H9 (cell line): ENCODE data around the gene LRRC30. TPM values are rescaled to one million over a fixed set of nuclear protein-coding genes. Genes with fewer than 3 reads are reported as not detected.

ENCODE experiments used
- DNase-seq: peaks from one replicate; pipeline ENCODE4 v3.0.0-alpha.2; 2017
- H2AFZ ChIP-seq: one replicate; pipeline ENCODE4 v1.6.1; 2013; ENCODE audit warnings: mild to moderate bottlenecking, low read length, control low read depth, moderate library complexity
- H2AK5ac ChIP-seq: 2 replicates; pipeline ENCODE4 v1.6.1; 2013; ENCODE audit warnings: low read length, control low read depth, mixed read lengths; ENCODE audit not compliant: insufficient read length
- H2BK120ac ChIP-seq: one replicate; pipeline ENCODE4 v1.6.1; 2013; ENCODE audit warnings: low read depth, mild to moderate bottlenecking, low read length, control low read depth, inconsistent platforms; ENCODE audit not compliant: poor library complexity, severe bottlenecking
- H2BK12ac ChIP-seq: 2 replicates; pipeline ENCODE4 v1.6.1; 2013; ENCODE audit warnings: low read length, control low read depth, mixed read lengths, low read depth; ENCODE audit not compliant: insufficient read length
- H2BK15ac ChIP-seq: 2 replicates; pipeline ENCODE4 v1.6.1; 2013; ENCODE audit warnings: low read depth, low read length, control low read depth
- H2BK20ac ChIP-seq: one replicate; pipeline ENCODE4 v1.6.1; 2013; ENCODE audit warnings: low read depth, mild to moderate bottlenecking, low read length, control low read depth, inconsistent platforms; ENCODE audit not compliant: poor library complexity, severe bottlenecking
- H2BK5ac ChIP-seq: 2 replicates; pipeline ENCODE4 v1.6.1; 2013; ENCODE audit warnings: low read length, control low read depth, mixed read lengths; ENCODE audit not compliant: insufficient read length
- H3K14ac ChIP-seq: 2 replicates; pipeline ENCODE4 v1.6.1; 2013; ENCODE audit warnings: low read length, control low read depth; ENCODE audit not compliant: insufficient read depth
- H3K18ac ChIP-seq: 2 replicates; pipeline ENCODE4 v1.6.1; 2013; ENCODE audit warnings: low read depth, mild to moderate bottlenecking, mixed read lengths, low read length, control low read depth; ENCODE audit not compliant: insufficient read length
- H3K23ac ChIP-seq: 2 replicates; pipeline ENCODE4 v1.6.1; 2013; ENCODE audit warnings: low read length, control low read depth, mixed read lengths, low read depth; ENCODE audit not compliant: insufficient read length
- H3K23me2 ChIP-seq: 2 replicates; pipeline ENCODE4 v1.6.1; 2013; ENCODE audit warnings: low read depth, mild to moderate bottlenecking, mixed read lengths, low read length, control low read depth; ENCODE audit not compliant: insufficient read length, poor library complexity, severe bottlenecking
- H3K27ac ChIP-seq: 2 replicates; pipeline ENCODE4 v1.5.1; 2013; ENCODE audit warnings: low read length, control low read depth, mixed read lengths, low read depth; ENCODE audit not compliant: insufficient read length
- H3K27me3 ChIP-seq: 2 replicates; pipeline ENCODE4 v1.6.1; 2013; ENCODE audit warnings: low read length, control low read depth, inconsistent platforms; ENCODE audit not compliant: insufficient read depth
- H3K4ac ChIP-seq: 2 replicates; pipeline ENCODE4 v1.6.1; 2013; ENCODE audit warnings: low read depth, mild to moderate bottlenecking, control low read depth, inconsistent platforms, low read length, moderate library complexity
- H3K4me1 ChIP-seq: 2 replicates; pipeline ENCODE4 v1.6.1; 2013; ENCODE audit warnings: low read length, control low read depth, inconsistent platforms; ENCODE audit not compliant: insufficient read depth
- H3K4me2 ChIP-seq: 2 replicates; pipeline ENCODE4 v1.6.1; 2013; ENCODE audit warnings: low read length, control low read depth, mixed read lengths; ENCODE audit not compliant: insufficient read length, insufficient read depth
- H3K56ac ChIP-seq: 2 replicates; pipeline ENCODE4 v1.6.1; 2013; ENCODE audit warnings: low read depth, mild to moderate bottlenecking, mixed read lengths, low read length, control low read depth; ENCODE audit not compliant: insufficient read length
- H3K79me1 ChIP-seq: 2 replicates; pipeline ENCODE4 v1.6.1; 2013; ENCODE audit warnings: low read depth, mild to moderate bottlenecking, moderate library complexity, low read length, control low read depth, inconsistent platforms; ENCODE audit not compliant: insufficient read depth, poor library complexity, severe bottlenecking
- H3K79me2 ChIP-seq: 2 replicates; pipeline ENCODE4 v1.6.1; 2013; ENCODE audit warnings: low read length, control low read depth, inconsistent platforms; ENCODE audit not compliant: insufficient read depth
- H3K9ac ChIP-seq: 2 replicates; pipeline ENCODE4 v1.6.1; 2013; ENCODE audit warnings: low read length, control low read depth, mixed read lengths; ENCODE audit not compliant: insufficient read length; ENCODE audit errors: extremely low read depth
- H3K9me3 ChIP-seq: one replicate; pipeline ENCODE4 v1.6.1; 2013; ENCODE audit warnings: low read depth, low read length, inconsistent platforms; ENCODE audit not compliant: control insufficient read depth
- H3T11ph ChIP-seq: one replicate; pipeline ENCODE4 v1.6.1; 2013; ENCODE audit warnings: mild to moderate bottlenecking, low read length, control low read depth, inconsistent platforms
- H4K20me1 ChIP-seq: one replicate; pipeline ENCODE4 v1.6.1; 2013; ENCODE audit not compliant: control insufficient read depth, insufficient read length, insufficient read depth
- H4K5ac ChIP-seq: 2 replicates; pipeline ENCODE4 v1.6.1; 2013; ENCODE audit warnings: low read depth, mild to moderate bottlenecking, mixed read lengths, low read length, control low read depth; ENCODE audit not compliant: insufficient read length
- H4K8ac ChIP-seq: replicated peaks from 2 replicates; pipeline ENCODE4 v1.6.1; 2013; ENCODE audit warnings: low read length, control low read depth, mixed read lengths, low read depth; ENCODE audit not compliant: insufficient read length
- H4K91ac ChIP-seq: 2 replicates; pipeline ENCODE4 v1.6.1; 2013; ENCODE audit warnings: low read depth, mild to moderate bottlenecking, moderate library complexity, mixed read lengths, low read length, control low read depth; ENCODE audit not compliant: insufficient read length
- H3K27ac Mint-ChIP-seq, 3 experiments: 2 replicates in 2 of 3; 3 replicates in 1 of 3; pipeline ENCODE4 v1.8.0; 2020 to 2021; ENCODE audit warnings: mixed read lengths in 3 of 3, mild to moderate bottlenecking in 1 of 3, moderate library complexity in 1 of 3
- H3K27me3 Mint-ChIP-seq: 2 replicates; pipeline ENCODE4 v1.8.0; 2021; ENCODE audit warnings: low read depth, mild to moderate bottlenecking, moderate library complexity, mixed read lengths
- H3K36me3 Mint-ChIP-seq, 3 experiments: 2 replicates in 2 of 3; 3 replicates in 1 of 3; pipeline ENCODE4 v1.8.0; 2020 to 2021; ENCODE audit warnings: low read depth in 3 of 3, mixed read lengths in 3 of 3; ENCODE audit not compliant: insufficient read depth in 1 of 3
- H3K4me1 Mint-ChIP-seq, 2 experiments: 2 replicates each; pipeline ENCODE4 v1.8.0; 2020; ENCODE audit warnings: mixed read lengths in 2 of 2
- H3K4me3 Mint-ChIP-seq, 2 experiments: 2 replicates in 1 of 2; 3 replicates in 1 of 2; pipeline ENCODE4 v1.8.0; 2020 to 2021; ENCODE audit warnings: mild to moderate bottlenecking in 2 of 2, mixed read lengths in 2 of 2, moderate library complexity in 1 of 2
- H3K9me3 Mint-ChIP-seq, 2 experiments: 2 replicates in 1 of 2; 3 replicates in 1 of 2; pipeline ENCODE4 v1.8.0; 2020; ENCODE audit warnings: mild to moderate bottlenecking in 2 of 2, mixed read lengths in 2 of 2, moderate library complexity in 1 of 2
- WGBS: extraction: QIAGEN DNeasy Blood & Tissue Kit; methylation state at CpG from one replicate; pipeline ENCODE4 v1.1.7; 2013; ENCODE audit warnings: missing lambda C conversion rate, low lambda C conversion rate, mixed read lengths; ENCODE audit not compliant: insufficient read length; ENCODE audit errors: extremely low coverage; 5-methylcytosine and 5-hydroxymethylcytosine counted together
- total RNA-seq: library from RNA; stranded (reverse); gene quantifications from 2 replicates; pipeline ENCODE4 v1.2.1, GENCODE V29; 2021
- TF ChIP-seq, protein P1 (sequence below): fragments of 200-600 bp; sonication (generic); conservative IDR thresholded peaks from 3 replicates; pipeline ENCODE4 v1.8.0; 2021; ENCODE audit warnings: antibody characterized with exemption, mild to moderate bottlenecking

The LRRC30 gene
- total RNA-seq, 1 experiment from 2014 or later, result not detected

GRCh38 chr18:7191736-7192135 lies 39.2 kb upstream of the LRRC30 start:
- H3K9me3 Mint-ChIP-seq, result no peaks in the 10 kb centered on the region
- Histone ChIP-seq H4K91ac (no peak overlapping the region), H3K27me3 (no peaks in the 10 kb centered on the region), H2BK120ac (no peak overlapping the region), H3K79me2 (no peaks in the 10 kb centered on the region), H4K8ac (no peak overlapping the region), H3K27ac (no peak overlapping the region), H2AK5ac (no peak overlapping the region), H3K14ac (no peak overlapping the region), H3K4ac (no peak overlapping the region), H2BK20ac (no peak overlapping the region), H2AFZ (no peak overlapping the region), H3K56ac (no peak overlapping the region), H2BK12ac (no peak overlapping the region), H4K5ac (no peak overlapping the region), H3K23ac (no peak overlapping the region), H3K18ac (no peak overlapping the region), H2BK15ac (no peak overlapping the region), H3K9me3 (no peaks in the 10 kb centered on the region), H3K23me2 (no peaks in the 10 kb centered on the region), H2BK5ac (no peak overlapping the region), H3K4me2 (no peak overlapping the region), H3K4me1 (no peaks in the 10 kb centered on the region), H3T11ph (no peak overlapping the region), H4K20me1 (no peaks in the 10 kb centered on the region), H3K9ac (no peak overlapping the region), H3K79me1 (no peaks in the 10 kb centered on the region)
- no peak overlapping the region for H3K4me3 Mint-ChIP-seq
- no peaks in the 10 kb centered on the region for H3K4me1 Mint-ChIP-seq
- DNase-seq, result no peak
- WGBS, result no CpG with 5 or more reads among the region's 2 CpGs
- no peaks in the 10 kb centered on the region for H3K36me3 Mint-ChIP-seq
- no peaks in the 10 kb centered on the region for H3K27me3 Mint-ChIP-seq
- no peak overlapping the region for H3K27ac Mint-ChIP-seq
- TF ChIP-seq, protein P1, sequence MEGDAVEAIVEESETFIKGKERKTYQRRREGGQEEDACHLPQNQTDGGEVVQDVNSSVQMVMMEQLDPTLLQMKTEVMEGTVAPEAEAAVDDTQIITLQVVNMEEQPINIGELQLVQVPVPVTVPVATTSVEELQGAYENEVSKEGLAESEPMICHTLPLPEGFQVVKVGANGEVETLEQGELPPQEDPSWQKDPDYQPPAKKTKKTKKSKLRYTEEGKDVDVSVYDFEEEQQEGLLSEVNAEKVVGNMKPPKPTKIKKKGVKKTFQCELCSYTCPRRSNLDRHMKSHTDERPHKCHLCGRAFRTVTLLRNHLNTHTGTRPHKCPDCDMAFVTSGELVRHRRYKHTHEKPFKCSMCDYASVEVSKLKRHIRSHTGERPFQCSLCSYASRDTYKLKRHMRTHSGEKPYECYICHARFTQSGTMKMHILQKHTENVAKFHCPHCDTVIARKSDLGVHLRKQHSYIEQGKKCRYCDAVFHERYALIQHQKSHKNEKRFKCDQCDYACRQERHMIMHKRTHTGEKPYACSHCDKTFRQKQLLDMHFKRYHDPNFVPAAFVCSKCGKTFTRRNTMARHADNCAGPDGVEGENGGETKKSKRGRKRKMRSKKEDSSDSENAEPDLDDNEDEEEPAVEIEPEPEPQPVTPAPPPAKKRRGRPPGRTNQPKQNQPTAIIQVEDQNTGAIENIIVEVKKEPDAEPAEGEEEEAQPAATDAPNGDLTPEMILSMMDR, result no peak
